Right forelimb (tissue), 1 donor: ENCODE measurements around the gene CHURC1.

Experiments
- DNase-seq: peaks from one replicate; pipeline ENCODE4 v3.0.0-alpha.2; 2018

The CHURC1 gene

GRCh38 chr14:64958743-64959142, 44.5 kb downstream of the CHURC1 start:
- no peak for DNase-seq

DNA sequence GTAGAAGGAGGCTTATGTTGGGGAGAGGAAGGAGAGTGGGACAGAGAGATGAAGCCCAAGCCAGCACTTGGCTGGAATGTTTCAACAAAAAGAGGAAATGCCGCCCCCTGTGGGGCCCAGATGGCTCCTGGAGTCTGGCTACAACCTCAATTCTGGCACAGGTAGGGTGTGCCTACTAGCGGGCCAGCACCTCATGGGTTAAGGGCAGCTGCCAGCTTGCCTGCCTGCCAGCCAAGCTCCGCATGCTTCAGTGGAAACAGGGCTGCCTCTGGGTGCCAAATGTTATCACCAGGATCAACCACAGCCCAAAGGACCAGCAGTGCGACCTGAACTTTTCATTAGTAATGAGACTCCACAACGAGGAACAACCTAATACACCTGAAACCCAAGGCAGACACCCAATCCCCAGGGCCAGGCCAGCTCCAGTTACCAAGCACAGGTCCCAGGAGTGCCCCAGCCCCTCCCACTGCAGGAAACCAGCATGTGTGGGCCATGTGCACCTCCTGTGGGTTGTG, 46.6 kb downstream of the CHURC1 start:
- no peak for DNase-seq

DNA sequence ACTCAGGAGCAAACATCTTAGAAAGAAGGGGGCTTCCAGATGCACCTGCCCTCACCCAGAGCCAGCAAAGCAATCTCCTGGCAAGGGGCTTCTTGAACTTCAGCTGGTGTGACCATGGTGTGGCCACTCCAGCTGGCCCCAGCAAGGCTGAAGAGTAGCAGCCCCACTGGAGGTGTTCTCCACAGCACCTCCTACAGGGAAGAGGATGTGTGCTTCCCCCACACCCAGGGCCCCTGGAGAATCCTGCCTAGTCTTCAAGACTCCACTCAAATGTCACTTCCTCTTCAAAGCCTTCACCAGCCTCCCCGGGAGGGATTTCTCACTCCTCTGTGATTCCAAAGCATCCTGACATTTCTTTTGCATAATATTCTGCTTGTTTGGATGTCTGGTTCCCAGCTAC, 49.4 kb downstream of the CHURC1 start:
- no peak for DNase-seq

DNA sequence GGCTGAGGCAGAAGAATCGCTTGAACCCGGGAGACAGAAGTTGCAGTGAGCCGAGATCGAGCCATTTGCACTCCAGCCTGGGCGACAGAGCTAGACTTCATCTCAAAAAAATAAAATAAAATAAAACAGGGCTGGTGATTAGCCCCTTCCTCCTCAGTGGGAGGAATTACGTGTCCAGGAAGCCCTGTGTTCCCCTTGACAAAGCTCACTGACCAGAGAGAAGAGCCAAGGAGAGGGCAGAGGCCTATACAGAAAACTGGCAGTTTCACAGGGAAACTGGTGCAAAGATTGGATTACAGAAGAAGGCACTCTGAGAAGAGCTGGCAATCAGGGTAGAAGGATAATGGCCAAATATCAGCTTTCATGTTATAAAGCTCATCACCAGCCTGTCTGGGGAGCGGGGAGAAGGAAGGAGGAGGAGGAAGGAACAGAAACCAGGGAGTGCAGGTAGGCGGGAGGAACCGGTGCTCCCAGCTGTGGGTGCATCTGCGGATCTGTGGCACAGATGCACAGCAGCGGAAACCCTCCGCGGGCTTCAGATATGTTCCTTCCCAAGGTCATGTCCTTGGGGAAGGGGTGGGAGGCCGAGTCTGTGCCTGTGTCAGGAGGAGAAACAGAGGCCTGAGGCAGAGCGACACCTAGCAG, 51.2 kb downstream of the CHURC1 start:
- no peak for DNase-seq

DNA sequence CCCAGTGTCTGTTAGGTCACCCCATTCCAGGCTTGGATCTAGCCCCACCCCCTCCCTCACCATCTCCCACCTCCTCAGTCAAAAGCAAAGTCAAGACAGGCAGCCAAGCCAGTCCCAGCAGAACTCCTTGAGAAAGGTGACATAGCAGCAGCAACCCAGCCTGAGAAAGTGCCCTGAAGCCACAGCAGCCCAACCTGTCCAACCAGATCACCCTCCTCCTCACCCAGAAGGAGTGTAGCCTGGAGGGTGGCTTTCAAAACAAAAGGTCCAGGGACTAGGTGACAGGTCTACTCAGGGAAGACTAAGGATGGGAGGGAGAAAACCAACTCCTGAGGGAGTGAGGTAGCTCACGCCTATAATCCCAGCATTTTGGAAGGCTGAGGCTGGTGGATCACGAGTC, 52.7 kb downstream of the CHURC1 start:
- DNase-seq: no peak

- no peak for DNase-seq
Measured at GRCh38 chr14:64968167-64968566, 53.9 kb downstream of the CHURC1 start.

GRCh38 chr14:64968651-64969050, 54.4 kb downstream of the CHURC1 start:
- no peak for DNase-seq

DNA sequence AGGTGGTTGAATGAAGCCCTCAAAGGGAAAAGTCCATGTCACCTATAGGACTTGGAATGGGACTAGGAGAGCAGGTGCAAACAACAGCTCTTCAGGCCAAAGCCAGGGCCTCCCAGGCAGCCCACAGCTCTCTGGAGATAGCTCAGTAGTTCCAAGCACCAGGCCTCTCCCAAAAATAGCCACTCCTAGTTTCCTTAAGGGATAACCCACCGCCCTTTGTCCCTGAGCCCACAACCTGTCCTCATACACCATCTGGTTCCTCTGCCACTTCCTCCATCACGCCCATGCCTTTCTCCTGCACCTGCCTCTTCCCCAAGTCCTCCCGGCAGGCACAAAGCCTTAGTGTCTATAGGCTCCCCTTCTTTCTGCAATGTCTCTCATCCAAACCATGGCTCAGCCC, 55.8 kb downstream of the CHURC1 start:
- no peak for DNase-seq

DNA sequence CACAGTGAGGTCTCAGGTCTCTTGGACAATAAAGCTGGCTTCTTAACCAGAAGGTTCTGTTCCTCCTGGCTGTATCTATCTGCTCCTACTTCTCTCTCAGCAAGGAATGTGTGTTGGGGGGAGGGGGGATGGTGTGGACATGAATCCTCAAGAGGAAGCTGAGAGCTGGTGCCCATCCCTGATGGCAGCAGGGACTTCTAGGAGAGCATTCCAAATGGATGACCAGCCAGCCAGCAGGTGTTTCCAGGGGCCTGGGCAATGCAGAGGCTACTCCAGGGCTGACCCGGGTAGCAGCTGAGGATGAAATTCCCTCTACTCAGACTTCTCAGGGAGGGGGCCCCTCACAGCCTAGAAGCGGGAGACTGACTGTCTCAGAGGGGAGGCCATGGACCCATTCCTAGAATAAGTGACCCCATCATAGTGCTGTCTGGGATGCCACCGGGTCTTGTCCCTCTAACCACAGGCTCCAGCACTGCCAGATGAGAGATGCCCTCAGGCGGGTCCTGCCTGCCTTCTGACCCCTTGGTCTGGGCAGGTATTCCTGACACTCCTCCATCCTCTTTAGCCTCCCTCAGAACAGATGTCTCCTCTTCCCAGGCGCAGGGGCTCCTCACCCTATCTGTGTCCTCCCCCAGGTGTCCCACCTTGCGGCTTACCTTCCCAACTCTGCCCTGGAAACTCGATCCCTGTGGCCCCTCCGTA, 56.7 kb downstream of the CHURC1 start:
- no peak for DNase-seq

DNA sequence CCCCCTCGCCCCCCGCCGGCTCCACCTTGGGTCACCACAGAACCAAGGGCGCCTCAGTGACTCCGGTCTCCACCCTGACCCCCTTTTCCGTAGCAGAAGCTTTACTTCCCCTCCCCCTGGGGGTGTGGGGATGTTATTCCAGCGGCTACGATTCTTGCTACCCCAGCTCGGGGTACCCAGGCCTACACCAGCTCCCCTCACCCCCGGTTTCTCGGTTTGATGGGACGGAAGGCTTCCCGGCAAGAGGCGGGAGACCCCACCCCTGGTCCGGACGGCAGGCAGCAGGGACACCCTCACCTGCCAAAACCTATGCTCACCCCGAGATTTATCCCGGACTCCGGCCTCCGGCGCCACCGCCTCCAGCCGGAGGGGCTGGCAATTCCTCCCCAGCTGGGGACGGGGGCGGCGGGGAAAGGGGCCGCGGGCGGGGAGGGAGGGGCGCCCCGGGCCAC, 57.3 kb downstream of the CHURC1 start:
- DNase-seq: no peak

DNA sequence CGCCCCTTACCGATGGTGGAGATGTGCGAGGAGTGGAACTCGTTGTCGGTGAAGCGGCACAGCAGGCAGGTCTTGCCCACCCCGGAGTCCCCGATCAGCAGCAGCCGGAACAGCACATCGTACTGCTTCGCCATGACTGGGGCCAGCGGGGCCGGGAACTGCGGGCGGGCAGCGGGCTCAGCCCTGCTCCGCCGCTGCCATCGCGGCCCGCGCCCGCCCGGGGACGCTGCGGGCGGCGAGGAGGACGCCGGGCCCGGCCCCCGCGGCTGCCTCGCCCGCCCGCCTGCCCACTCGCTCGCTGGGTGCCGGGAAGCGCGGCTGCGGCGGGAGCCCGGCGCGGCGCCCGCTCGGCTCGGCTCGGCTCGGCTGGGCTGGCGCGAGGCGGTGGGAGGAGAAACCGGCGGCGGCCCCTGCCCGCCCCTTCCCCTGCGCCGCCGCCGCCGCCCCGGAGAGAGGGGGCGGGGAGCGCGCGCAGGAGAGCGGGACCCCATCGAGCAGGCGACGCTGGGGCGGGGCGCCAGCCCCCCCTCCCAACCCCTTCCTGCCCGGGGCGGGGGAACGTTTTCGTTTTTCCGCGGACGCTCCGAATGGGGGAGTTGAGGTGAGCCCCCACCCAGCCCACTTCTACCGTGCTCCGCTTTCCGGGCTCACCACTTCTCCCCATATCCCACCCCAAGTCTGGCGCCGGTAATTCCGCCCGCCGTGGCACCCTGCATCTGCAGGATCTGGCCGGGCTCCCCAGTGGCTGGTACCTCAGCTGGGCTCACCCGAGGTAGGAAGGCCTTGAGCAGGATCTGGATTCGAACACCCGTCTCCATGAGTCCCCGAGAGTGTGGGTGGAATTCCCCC, 57.9 kb downstream of the CHURC1 start, which contains the start of gene RAB15:
Gene RAB15, minus strand, starts transcription at position 394 of the 849 bp plus-strand sequence. Its CDS starts 260 bp downstream, at position 134.
- peak; percentile 75 for DNase-seq

- no peak for DNase-seq
Measured at GRCh38 chr14:64973026-64973442, 58.8 kb downstream of the CHURC1 start.

GRCh38 chr14:64973826-64974225, 59.6 kb downstream of the CHURC1 start:
- no peak for DNase-seq

GRCh38 chr14:64974563-64974962, 60.3 kb downstream of the CHURC1 start:
- DNase-seq: no peak

- no peak for DNase-seq
Measured at GRCh38 chr14:64979336-64980074, 65.2 kb downstream of the CHURC1 start.

GRCh38 chr14:64983439-64984310, 69.4 kb downstream of the CHURC1 start:
- DNase-seq: no peak
